HG02623 (cell line): ENCODE data around the gene MYLK.

Experiments
- ATAC-seq: cut with Tn5 transposase; IDR thresholded peaks from one replicate; pipeline ENCODE4 v1.9.1; 2021; ENCODE audit warnings: moderate library complexity; ENCODE audit not compliant: unreplicated experiment

The MYLK gene

DNA sequence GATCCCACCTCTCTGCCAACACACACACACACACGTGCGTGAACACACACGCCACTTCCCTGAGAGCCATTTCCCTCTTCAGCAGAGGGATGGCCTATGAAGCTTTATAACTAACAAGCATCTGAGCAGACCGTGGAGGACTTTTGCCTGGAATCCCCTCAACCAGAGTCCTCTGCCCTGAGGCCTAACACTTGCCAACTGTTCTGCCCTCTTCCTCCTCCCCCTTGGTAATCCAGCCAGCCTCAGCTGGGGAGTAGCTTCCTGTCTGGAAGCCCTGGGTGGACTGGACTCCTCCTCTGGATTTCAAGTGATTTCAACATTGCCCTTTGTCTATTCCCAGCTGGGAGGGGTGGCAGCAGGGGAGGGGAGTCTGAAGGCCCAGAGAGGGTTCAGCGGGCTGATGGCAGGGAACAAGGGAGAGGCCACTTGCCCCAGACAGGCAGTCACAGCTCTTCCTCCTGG, 230.9 kb downstream of the MYLK start:
- ATAC-seq: no peak

GRCh38 chr3:123652342-123652984, 231.7 kb downstream of the MYLK start:
- ATAC-seq: peak; percentile 48

DNA sequence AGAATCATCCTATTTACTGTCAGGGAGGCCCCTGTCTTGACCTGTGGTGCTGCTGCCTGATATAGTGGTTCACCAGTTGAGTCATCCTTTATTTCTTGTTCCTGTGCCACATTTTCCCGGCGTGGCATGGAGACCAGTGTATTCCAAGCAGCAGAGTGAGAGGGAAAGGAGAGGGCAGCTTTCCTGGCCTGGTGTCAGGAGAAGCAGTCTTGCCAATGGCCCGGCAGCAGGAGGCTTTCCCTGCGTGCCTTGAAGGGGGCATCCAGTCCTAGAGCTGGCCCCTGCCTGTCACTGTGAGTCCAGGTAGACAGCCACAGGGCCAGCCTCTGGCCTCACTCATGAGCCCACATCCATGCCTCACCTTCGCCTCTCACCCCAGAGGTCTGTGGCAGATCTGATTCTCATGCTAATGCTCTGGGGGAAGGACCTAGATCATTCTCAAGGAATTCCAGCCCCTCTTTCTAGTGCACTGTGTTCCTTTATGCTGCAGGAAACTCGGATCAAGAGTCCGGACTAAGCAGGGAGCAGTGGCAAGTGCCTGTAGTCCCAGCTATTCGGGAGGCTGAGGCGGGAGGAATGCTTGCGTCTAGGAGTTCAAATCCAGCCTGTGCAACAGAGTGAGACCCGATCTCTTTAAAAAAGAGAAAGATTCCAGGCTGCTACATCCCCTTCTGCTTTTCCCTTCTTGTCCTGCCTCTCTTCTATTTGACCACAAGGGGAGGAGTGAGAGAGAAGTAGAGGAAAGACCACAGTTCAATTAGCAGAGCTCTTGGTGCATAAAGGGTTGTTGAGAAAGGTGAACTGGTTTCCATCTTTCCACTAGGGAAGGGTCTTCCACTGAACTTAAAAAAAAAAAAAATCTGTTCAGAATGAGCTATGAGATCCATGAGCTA, 232.4 kb downstream of the MYLK start:
- ATAC-seq: no peak

DNA sequence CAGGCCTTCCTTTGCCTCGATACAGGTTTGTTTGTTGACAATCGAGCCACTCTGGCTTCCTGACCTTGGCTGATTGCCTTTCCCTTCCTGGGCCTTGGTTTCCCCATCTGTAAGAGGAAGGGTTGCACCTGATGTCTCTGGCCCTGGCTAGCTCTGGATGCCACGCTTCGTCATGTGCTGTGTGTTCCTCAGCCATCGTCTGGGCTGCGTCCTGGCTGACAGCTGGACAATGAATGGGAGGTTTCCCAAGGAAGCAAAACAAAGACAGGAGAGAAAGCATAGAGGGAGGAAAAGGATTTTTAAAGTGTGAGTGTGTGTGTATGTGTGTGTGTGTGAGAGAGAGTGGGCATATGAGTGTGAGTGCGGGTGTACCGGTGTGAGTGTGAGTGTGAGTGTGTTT, 234.0 kb downstream of the MYLK start:
- ATAC-seq: no peak

DNA sequence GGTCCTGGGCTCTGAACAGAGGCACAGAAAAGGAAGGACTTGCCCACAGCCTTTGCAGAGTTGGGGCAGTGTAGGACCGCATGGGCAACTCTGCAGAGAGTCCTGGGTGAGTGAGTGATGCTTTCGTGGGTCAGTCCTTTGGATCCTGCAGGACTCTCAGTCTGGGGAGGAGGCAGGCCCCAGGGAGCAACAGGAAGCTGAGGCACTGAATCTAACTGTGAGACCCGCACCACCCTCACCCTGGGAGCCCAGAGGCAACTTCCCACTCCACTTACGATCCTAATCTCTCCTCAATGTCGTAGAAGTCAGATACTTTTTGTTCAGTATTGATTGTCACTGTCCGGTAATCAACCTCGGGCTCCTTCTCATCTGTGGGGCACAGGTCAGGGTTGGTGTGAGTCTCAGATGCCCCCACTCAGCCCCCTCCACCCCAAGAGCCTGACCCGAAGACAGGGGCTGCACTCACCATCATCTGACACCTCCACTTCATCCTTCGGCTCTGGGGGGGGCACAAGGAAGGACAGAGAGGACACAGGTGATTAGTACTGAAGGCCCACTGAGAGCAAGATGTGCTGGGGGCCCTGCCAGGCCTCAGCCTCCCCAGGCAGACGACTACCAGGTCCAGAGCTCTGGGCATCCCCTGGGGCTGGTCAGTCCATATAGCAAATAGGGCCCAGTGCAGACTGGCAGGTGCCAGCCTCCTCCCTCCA, 235.3 kb downstream of the MYLK start:
- no peak for ATAC-seq

- ATAC-seq: no peak
These were observed 239.8 kb downstream of the MYLK start for GRCh38 chr3:123644358-123644757.

DNA sequence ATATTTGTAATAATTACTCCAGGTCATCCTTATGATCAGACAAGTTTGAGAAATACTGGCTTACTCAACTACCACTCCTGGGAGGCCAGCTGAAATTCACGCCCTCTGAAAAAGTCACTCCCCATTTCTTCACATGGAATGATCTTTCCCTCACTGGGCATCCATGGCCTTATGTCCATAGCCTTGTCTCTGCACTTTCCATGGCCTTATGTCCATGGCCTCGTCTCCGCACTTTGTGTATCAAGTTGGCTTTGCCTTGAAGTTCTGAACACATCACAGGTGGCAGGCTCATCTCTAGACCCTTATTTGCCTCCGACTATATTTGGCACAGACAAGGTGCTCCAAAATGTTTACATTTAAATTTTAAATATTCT, 241.2 kb downstream of the MYLK start:
- no peak for ATAC-seq

DNA sequence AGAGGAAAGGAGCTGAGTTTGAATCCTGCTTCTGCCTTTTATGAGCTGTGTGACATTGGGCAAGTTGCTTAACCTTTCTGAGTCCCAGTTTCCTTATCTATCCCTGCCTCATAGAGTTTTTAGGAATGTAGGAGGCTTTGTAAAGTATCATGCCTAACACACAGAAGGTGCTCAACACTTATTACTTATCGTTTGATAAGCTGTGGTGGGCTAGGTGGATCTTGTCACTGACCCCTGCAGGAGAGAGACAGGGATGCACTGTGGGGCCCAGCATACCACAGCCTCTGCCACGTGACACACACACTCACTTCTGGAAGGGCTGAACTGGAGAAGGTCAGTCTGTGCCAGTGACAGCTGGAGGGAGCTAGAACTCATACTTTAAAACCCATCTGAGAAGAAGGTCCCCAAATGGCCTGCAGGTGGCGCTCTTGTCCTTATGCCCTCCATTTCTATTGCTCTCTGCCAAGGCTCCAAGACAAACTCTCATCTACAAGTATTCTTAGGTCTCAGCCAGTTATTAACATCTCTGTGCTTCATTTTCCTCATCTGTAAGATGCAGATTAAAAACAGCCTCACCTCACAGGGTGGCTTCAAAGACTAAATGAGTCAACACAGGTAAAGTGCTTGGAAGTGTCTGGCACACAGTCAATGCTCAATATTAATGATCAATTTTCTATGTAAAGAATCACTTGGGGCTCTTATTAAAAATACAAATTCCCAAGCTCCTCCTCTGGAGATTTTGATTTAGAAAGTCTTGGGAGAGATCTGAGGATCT, 241.8 kb downstream of the MYLK start:
- peak; percentile 78 for ATAC-seq

DNA sequence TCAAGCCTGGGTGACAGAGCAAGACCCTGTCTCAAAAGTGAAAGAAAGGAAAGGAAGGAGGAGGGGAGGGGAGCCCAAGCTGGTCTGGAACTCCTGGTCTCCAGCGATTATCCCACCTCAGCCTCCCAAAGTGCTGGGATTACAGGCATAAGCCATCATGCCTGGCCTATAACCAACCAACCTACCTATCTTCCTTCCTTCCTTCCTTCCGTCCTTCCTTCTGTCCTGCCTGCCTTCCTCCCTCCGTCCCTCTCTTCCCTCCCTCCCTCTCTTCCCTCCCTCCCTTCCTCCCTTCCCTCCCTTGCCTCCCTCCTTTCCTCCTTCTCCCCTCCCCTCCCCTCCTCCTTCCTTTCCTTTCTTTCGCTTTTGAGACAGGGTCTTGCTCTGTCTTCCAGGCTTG, 242.6 kb downstream of the MYLK start:
- ATAC-seq: no peak

DNA sequence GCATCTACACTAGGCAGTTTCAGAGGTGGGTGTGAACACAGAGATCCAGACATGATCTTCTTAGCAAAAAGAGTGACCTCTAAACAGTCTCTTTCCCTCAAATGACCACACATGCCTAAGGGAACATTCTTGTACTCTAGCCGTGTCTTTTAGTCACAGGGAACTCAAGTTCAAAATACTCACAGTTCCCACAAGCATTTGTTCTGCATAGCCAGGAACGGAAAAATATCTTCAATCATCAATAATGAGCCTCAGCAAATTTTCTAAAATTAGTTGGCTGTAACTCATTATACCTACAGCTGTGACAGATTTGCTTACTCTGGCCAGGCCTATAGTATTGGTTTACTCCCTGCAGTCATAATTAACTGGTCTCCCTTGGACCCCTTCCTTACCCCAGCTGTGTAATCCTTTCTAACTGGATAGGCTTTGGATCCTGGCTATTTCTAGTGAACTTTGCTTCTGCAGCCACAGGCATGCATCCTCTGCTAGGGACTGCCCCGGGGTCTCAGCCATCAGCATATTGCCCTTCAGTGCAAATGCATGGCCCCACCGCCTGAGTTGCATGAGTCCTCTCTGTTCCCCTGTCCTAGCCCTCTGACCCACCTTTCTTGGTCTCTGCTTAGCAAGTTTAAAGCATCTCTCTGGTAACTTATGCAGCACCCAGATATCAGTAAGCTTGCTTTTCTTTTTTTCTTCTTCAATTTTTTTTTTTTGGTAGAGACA, 243.2 kb downstream of the MYLK start:
- no peak for ATAC-seq

GRCh38 chr3:123640311-123640710, 243.8 kb downstream of the MYLK start:
- no peak for ATAC-seq

- ATAC-seq: no peak
These were observed 245.0 kb downstream of the MYLK start for GRCh38 chr3:123638936-123639689.

GRCh38 chr3:123637841-123638240, 246.3 kb downstream of the MYLK start:
- ATAC-seq: no peak

DNA sequence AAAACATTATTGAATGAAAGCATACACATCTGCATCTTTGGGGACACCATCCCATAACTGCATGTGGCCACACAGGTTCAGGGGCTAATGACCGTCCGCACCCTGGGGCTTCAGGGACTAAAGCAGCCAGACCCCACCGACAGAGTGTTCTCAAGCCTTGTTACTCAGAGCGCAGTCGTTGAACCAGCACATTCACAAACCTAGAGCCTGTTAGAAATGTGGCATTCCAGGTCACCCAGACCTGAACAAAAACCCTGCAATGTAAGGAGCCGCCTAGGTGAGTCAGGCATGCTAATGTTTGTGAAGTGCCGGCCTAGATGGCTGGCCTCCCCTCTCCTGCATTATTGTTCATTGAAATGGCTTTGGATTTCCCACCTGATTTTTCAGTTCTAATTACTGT, 247.0 kb downstream of the MYLK start:
- ATAC-seq: no peak

- ATAC-seq: no peak
These were observed 247.7 kb downstream of the MYLK start for GRCh38 chr3:123636431-123636841.

DNA sequence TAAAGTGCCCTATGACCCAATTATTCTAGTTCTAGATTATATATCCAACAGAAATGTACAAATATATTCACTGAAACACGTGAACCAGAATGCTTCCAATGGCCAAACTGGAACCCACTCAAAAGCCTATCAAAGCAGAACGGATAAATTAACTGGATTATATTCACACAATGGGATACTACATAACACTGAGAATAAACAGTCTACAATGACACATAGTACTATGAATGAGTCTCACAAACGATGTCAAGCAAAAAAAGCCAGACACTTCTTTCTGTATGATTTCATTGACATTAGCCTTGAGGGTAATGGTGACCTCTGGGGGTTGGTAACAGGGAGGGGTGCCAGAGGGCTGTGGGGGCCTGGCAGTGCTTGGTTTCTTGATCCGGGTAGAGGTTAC, 248.4 kb downstream of the MYLK start:
- ATAC-seq: no peak

GRCh38 chr3:123635217-123635616, 248.9 kb downstream of the MYLK start:
- no peak for ATAC-seq

DNA sequence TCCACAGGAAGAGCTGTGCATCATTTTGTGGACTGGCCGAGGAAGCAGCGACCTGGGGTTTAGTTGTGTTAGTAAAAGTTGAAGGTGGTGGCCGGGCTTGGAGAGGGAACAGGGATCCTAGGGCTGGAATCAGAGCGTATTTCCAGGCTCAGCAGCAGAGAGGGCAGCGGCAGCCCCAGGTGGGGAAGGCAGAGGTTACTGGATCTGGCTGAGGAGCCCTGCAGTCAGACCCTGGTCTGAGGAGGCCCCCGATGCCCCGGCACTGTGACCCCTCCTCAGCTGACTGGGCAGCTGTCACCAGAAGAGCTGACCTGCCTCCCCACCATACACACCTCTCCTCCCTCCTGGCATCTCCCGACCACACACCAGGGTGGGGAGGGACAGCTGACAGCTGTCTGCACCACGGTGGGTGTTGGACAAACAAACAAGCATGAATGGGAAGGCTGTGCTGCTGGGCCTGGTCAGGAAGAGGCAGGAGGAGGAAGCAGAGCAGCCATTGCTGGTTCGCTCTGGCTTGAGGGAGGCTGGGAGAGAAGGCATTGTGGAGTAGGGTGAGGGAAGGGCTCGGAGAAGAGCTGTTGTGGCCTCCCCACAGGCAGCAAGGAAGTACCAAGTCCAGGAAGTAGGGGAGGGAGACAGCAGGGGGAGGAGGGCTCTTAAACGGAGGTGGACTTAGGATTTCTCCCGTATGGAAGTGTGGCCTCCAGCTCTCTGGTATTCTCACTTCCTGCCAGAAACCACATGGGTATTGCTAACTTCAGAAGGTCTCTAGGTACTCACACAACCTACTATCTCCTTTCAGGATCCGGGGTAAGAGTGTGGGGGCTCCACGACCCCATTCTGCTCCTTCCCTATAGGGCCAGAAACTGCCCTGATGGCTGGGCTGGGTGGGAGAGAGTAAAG, 249.7 kb downstream of the MYLK start:
- ATAC-seq: no peak

DNA sequence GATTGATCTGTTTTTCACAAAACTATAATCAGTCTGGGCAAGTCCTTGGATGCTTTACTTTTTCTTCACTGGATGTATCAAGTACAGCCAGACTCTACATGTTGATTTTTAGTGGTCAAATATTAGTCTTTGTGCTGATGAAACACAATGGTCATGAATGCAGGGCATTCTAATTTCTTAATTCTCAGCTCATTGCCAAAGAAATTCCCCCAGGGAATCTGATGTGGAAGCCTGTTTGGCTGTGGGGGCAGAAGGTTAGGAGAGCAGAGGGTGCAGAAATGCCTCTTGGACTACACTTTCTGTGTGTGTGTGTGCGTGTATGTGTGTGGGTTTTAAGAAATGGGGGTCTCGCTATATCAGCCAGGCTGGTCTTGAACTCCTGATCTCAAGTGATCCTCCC, 250.6 kb downstream of the MYLK start:
- ATAC-seq: no peak
